ENCODE results near the gene KCNK7.
A peak's percentile ranks its signal among the peaks of the same experiment; 100 is the strongest.
"Not testable (repeated sequence)": the region's sequence is repeated elsewhere in the genome, so short reads cannot be mapped to it uniquely, and the experiment has no call there.

KCNK7 gene

DNA sequence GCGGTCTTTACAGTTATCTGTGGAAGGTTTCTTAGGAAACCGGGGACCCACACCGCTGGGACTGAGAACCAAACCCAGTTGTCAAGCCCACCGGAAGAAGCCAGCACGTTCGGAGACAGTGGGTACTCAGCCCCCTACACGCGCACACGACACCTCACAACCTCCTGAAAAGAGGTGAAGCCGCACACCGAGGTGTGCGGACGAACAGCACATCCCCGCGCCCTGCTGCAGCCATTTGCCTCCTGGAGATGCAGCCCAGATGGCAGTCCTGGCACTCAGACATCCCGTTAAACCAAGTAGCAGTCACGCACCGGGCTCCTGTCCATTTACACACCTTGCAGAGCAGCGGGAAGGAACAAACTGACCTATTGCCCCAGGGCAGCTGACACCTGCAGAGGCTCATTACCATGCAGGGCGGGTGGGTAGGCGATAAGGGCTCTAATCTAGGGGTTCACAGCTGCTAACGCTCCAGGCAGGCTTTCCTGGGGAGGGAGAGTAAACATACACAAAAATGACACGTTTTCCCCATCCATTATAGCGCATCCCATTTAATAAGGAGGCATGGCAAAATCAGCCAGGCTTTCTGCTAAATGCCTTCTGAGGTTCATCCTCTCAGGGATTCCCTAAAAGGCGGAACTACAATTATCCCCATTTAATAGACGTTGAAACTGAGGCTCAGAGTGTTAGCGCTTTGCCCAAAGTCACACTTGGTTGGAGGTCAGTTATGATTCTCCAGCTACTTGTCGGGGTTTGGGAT lies 20.6 kb downstream of the KCNK7 start:
- DNase-seq (ENCODE audit: low read depth in 1 of 2, low spot score in 1 of 2): no peak

DNA sequence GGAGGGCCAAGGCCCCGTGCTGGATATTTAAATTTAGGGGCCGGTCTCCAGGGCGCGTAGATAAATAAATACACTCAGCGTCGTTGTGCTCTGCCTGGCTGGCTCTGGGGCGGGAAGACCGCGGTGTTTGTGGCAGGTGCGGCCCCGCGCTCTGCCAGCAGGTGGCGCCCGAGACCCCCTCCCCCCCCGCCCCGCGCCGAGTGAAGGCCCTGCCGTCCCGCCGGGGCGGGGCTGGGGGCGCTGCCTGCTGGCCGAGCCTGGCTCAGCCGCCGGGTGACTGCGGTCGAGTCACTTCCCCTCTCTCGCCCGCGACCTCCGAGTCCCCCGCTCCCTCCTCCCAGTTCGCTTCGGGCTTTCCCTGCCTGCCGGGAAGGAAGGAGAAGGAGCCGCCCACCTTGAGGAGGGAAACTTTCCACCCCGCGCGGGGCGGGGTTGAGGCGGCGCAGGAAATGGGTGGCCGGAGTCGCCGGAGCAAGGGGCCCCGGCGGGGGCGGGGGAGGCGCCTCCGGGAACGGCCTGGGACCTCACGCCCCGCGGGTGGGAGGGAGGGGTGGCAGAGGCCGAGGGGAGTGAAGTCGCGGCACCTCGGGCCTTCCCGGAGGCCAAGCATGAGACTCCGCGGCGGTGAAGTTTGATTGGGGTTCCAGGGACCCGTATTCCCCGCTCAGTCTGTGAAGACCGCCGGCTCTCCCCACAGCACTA lies 21.3 kb downstream of the KCNK7 start:
- DNase-seq (ENCODE audit: low read depth in 1 of 2, low spot score in 1 of 2): peak; percentile 69 to 79

DNA sequence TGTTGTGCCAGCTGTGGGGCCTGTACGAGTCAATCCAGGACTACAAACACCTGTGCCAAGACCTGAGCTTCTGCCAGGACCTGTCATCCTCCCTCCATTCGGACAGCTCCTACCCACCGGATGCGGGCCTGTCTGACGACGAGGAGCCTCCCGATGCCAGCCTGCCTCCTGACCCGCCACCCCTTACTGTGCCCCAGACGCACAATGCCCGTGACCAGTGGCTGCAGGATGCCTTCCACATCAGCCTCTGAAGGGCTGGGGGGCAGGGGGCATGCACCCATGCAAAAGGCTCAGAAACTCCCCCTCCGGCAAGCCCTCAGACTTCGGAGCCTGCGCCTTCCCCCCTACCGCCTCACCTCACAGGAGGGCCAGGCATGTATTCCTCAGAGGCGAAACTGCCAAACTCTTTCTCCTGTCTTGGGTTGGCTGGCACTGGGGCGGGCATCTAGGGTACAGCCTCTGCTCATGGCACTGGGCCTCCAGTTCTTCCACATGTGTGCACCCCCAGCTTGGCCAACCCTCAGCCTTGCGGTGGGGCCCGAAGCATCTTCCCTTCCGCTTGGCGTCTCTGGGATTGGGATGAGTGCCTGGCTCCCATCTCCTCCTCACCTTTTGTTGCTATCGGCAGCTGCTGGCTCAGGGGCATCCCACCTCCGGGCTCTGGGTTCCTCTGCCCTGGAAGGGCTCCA lies 22.1 kb downstream of the KCNK7 start:
- no peak for DNase-seq (ENCODE audit: low read depth in 1 of 2, low spot score in 1 of 2)

DNA sequence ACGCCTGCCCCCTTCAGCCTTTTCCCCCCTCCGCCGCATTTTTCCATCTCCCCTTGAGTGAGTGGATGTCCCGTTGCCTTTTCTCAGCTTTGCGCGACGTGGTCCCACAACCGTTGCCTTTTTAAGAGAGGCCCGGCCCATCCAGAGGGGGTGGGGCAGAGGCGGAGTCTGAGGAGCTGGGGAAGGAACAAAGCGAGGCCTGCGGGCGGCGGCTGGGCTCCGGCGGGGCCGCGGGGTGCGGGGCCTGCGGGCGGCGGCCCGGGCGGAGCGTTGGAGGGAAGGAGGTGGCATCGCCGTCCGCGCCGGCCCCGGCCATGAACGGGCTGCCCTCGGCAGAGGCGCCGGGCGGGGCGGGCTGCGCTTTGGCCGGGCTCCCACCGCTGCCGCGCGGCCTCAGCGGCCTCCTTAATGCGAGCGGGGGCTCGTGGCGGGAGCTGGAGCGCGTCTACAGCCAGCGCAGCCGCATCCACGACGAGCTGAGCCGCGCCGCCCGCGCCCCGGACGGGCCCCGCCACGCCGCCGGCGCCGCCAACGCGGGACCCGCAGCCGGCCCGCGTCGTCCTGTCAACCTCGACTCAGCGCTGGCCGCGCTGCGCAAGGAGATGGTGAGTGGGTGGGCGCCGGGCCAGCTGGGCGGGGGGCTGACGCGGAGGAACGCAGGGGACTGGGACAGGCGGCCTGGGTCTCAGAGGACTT lies 23.1 kb downstream of the KCNK7 start, which contains the start of gene FAM89B:
FAM89B (plus strand) TSS at position 183 of the 696 bp plus-strand sequence; CDS start at position 315, 132 bp downstream.
- DNase-seq (ENCODE audit: low read depth in 1 of 2, low spot score in 1 of 2): peak; percentile 65 to 84

DNA sequence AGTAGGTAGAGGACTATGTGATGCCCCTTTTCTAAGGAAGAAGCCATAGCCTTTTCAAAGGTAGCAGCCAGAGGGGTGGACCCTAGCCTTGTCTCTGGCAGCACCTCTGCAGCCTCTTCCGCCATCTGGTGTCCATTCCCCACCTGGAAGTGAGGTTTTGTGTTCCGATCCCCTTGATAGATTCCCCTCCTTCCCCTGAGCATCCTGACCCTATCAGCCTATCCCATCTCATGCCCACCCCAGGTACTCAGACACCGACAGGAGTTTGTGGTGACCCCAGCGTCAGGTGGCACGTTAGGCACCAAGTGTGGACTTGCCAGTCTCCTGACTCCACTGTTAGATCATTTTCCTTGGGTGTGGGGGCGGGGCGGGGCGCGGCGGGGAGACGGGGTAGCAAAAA lies 23.7 kb downstream of the KCNK7 start:
- no peak for DNase-seq (ENCODE audit: low read depth in 1 of 2, low spot score in 1 of 2)

DNA sequence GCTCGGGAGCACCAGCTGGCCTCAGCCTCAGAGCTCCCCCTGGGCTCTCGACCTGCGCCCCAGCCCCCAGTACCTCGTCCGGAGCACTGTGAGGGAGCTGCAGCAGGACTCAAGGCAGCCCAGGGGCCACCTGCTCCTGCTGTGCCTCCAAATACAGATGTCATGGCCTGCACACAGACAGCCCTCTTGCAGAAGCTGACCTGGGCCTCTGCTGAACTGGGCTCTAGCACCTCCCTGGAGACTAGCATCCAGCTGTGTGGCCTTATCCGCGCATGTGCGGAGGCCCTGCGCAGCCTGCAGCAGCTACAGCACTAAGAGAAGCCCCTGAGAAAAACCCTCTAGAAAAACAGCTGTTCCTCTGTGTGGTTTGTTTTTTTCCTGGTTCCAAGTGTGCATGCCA lies 24.2 kb downstream of the KCNK7 start:
- no peak for DNase-seq (ENCODE audit: low read depth in 1 of 2, low spot score in 1 of 2)

DNA sequence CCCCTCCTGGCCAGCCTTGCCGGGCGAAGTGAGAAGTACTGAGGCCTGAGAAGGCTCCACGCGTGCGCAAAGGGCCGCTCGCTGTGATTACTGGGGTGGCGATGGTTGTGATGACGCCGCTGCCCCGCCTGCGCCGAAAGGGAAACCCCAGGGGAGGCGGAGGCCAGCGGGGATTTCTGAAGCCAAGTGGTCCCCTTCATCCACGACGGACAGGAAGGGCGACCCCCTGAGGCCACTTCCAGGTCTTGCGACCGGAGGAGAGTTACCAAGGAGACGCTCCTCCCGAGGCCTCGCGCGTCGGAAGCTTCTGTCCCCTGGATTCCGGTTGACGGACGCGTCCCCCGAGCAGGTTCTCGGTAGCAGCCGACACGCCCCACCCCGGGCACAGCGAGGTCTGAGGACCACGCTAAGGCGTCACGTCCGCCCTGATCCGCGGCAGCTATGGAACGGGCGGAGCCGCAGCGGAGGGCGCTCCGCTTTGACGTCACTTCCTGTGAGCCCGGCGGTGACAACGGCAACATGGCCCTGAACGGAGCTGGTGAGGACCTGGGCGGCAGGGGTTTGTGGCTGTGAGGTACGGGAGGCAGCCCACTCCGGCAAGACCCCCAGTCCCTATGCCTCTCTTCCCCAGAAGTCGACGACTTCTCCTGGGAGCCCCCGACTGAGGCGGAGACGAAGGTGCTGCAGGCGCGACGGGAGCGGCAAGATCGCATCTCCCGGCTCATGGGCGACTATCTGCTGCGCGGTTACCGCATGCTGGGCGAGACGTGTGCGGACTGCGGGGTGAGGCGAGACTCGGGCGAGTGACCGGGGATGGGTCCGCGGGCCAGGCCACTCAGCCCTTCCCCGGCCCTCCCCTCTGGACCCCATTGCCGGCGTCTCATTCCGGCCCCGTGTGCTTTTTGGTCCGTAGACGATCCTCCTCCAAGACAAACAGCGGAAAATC lies 25.4 kb downstream of the KCNK7 start, which contains the start of gene ZNRD2:
ZNRD2 (plus strand) TSS at position 505 of the 946 bp plus-strand sequence; CDS start at position 520, 15 bp downstream.
- peak; percentile 95 to 97 for DNase-seq (ENCODE audit: low read depth in 1 of 2, low spot score in 1 of 2)

DNA sequence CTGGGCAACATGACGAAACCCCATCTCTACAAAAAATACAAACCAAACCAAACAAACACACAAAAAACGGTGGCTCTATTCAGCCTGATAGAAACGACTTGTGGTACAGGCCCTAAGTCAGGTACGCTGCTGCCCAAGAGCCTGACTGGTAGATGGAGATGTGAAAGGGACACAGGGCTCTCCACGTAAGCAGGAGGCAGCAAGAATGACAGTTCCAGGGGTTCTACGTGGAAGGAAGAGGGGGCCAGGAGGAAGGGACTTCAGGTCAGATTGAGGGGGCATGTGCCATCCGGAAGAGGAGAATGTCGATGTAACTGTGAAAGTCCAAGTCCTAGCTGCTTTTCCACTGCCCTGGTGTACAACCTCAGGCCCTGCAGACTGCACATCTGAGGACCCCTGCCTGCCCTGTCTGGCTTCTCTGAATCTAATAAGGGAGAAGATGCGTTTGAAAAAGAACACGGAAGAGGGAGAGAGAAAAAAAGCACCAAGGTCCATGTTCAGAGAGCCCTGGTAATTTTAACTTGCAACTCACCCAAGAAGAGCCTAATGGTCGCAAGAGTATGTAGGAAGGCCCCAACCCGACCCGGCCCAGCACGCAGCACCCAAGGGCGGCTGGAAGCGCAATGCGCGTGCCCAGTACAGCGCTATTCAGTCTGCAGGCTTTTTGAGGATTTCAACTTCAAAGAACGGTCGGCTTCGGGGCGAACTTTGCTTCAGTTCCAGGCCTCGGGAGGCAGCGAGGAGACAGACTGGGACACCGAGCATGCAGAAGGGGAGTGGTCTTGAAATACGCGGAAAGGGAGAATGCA lies 26.2 kb downstream of the KCNK7 start:
- DNase-seq (ENCODE audit: low read depth in 1 of 2, low spot score in 1 of 2): peak in 1 of 2 donors; percentile 57

DNA sequence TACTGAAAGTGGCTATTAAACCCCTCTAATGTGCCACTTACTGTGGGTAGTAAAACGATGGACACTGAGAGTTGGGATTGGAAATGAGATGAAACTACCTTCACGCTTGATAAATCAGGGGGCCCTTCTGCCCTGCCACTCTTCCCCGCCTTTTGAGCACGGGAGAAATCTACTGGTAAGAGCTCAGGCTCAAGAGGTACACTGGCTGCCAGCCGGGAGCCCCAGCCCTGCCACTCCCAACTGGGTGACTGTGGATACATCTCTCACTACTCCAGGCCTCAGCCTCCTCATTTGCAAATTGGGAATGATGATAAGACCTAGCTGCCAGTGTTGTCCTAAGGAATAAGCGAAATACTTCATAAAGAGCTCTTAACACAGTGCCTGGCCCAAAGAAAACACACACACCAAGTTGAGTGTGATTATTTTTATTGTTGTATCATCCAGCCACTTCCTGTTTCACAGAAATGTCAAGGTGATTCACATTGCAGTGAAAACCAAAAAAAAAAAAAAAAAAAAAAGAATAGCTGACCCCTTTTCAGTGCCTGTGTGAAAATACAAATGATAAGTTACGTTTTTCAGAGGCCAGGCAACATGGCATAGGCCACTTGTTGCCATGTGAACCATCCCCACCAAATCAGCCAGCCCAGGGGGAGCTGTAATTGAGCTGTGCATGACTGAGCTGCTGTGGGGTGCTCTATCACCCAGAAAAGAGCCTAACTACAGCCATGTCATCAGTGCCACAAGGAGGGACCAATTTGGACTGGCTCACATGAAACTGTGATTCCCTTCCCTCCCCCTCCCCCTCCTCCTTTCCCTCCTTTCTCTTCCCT lies 29.8 kb downstream of the KCNK7 start:
- DNase-seq (ENCODE audit: low read depth in 1 of 2, low spot score in 1 of 2): no peak

DNA sequence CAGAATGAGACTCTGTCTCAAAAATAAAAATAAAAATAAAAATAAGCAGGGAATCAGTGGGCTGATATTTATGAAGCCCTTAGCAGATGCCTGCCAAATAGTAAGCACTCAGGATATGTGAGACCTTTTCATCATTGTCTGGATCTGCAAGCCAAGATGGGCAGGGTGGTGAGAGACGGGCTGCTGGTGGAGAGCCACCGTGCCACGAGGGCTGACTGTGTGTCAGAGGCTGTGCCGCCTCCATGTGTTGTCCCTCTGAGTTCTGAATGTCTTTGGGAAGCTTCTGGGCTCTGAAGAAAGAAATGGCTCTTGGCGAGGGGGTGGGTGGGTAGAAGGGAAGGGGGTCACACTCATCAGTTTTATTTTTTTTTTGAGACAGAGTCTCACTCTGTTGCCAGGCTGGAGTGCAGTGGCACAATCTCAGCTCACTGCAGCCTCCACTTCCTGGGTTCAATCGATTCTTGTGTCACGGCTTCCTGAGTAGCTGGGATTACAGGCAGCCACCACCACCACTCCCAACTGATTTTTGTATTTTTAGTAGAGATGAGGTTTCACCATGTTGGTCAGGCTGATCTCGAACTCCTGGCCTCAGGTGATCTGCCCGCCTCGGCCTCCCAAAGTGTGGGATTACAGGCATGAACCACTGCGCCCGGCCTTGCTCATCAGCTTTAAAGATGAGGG lies 30.6 kb downstream of the KCNK7 start:
- DNase-seq (ENCODE audit: low read depth in 1 of 2, low spot score in 1 of 2): not testable (repeated sequence)

DNA sequence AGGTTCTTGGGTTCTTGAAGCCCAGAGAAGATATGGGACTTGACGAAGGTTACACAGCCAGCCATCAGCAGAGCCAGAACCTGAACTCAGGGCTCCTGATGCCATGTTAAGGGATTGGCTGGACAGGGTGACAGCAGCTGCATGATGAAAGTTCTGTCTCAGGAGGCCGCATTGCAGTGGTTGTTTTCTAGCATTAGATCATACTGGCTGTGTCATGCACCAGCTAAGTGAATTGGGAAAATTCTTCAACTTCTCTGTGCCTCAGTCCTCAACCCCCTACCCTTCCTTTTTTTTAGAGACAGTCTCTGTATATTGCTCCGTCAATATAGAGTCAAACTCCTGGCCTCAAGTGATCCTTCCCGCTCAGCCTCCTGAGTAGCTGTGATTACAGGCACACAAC lies 32.0 kb downstream of the KCNK7 start:
- no peak for DNase-seq (ENCODE audit: low read depth in 1 of 2, low spot score in 1 of 2)

DNA sequence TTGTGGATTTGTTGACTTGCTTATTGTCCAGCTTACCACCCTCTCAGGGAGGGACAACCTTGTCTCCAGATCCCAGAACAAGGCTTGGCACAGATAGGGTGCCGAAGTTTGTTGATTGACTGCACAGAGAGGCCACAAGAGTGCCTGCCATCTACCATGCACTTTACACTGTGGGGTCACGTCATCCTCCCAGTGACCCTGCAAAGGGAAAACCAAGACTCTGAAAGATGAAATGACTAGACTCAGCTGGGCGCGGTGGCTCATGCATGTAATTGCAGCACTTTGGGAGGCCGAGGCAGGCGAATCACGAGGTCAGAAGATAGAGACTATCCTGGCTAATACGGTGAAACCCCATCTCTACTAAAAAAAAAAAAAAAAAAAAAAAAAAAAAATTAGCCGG lies 32.8 kb downstream of the KCNK7 start:
- no peak for DNase-seq (ENCODE audit: low read depth in 1 of 2, low spot score in 1 of 2)

DNA sequence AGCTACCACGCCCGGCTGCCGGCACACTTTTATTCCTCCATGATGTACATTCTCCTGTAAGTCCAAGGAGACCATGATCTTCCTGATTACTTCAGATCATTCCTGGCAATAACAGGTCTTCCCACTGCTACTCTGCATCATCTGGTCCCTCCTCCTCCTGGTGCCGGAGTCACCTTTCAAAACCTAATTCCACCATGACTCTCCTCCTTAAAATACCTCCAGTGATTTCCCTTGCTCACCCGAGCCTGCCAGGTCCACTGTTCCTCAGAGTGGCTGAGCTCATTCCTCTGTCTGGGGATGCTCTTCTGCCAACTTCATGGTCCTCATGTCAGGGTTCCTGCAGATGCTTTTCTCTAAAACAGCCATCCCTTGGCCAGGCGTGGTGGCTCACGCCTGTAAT lies 33.6 kb downstream of the KCNK7 start:
- no peak for DNase-seq (ENCODE audit: low read depth in 1 of 2, low spot score in 1 of 2)

DNA sequence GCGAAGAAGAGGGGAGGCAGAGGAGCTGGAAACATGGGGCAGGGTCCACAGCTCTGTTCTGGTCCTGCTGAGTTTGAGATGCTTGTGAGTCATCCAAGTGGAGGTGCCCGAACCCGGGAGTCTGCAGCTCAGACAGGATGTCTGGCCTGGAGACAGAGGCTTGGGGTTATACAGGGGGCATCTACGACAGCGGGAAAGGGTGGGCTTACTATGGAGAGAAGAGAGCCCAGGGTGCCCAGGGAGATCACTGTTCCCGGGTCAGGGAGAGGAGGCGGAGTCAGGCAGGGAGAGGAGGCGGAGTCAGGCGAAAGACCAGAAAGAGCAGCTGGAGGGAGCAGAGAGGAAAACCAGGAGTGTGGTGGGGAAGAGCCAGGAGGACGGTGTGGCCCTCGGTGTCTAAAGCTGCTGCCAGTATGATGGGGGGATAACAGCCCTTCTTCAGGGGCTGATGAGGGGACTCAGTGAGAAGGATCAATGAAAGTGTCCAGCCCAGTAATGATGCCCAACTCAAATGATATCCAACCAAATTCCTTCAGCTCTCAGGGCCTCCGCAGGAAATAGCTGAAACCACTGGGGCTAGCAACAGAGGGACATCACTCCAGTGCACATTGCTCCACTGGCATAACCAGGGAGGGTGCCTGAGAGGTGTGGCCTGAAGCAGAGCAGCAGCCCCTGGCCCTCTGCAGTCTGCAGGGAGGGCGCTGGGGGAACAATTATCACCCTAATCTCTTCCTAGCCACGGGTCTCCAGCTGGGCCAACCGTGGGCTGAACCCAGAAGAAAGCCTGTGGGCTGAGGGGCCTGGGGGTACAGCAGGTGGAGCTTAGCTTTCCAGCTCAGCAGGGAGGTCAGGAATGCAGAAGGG lies 34.8 kb downstream of the KCNK7 start:
- no peak for DNase-seq (ENCODE audit: low read depth in 1 of 2, low spot score in 1 of 2)

DNA sequence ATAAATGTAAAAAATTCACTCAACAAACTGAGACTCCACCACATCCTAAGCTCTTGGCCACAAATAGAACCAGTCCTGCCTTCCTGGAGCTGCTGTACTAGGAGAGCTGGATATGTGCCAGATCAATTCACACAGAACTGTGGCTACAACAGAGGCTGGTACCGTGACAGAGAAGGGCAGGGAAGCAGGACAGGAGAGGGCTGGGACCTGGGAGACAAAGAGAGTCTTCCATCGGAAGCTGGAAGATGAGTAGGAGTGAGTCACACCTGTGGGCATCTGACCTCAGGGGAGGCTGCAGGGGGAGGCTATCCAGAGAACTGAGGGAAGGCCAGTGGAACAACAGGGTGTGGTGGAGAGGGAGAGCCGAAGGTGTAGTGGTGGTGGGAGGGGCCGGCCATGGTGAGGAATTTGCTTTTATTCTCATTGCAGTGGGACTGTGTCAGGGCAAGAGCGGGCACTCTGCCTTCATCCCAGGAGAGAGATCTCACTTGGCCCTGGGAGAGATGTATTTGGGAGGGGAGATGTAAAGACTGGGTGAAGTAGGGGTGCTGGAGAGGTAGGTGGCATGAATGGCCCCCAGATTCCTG lies 35.6 kb downstream of the KCNK7 start:
- no peak for DNase-seq (ENCODE audit: low read depth in 1 of 2, low spot score in 1 of 2)

DNA sequence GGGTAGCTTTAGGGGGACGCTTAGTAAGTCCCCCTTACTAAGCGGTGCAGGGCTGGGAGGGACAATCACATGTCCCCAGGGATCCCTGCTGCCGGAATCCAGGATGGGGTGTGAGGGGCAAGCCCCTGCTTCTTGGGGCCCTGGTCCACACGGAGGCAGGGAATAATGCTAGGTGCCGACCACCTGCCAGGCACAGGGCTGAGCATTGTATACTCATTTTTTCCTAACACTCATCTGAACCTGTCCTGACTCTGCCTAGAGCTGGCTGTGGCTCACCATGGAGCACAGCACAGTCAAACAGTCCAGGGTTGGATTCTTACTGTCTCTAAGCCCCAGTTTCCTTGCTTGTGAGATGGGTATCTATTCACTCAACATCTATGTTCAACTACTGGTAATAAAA lies 36.1 kb downstream of the KCNK7 start:
- no peak for DNase-seq (ENCODE audit: low read depth in 1 of 2, low spot score in 1 of 2)
